ENCODE results near the gene SRGAP1.
"Not testable (repeated sequence)": the region's sequence is repeated elsewhere in the genome, so short reads cannot be mapped to it uniquely, and the experiment has no call there.

SRGAP1 gene

DNA sequence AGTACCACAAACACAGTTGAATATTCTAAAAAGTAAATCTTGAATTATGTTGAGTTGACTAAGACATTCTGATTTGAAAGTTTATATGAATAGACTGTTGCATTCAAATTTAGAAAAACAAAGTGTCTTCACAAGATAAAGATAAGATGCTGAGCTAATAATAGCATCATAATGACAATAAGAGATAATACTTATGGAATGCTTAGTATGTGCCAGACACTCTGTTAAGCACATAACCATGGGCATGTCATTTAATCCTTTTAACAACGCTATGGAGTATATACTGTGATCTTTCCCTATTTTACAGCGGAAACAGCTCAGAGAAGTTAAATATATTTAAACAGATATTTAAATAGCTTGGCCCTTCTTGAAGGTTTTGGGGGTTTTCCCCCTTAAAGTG is 163.4 kb downstream of the SRGAP1 start:
- DNase-seq (ENCODE audit: low read depth): no peak

DNA sequence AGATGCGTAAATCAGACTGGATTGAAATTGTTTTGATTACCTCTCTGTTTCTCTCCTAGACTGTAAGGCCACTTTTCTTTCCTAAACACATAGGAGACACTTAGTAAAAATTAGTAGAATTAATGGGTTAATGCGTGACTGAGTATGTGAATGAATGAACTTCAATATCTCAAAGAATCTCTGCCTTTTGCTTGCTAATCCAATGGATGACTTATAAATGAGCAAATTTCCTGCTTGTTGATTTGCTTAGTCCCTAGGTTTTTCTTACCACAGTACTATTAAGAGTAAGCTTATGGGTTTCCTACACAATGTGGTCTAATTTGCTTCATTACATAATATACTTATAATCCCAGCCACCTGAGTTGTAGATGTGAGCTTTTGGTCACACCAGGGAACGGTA is 164.1 kb downstream of the SRGAP1 start:
- no peak for DNase-seq (ENCODE audit: low read depth)

DNA sequence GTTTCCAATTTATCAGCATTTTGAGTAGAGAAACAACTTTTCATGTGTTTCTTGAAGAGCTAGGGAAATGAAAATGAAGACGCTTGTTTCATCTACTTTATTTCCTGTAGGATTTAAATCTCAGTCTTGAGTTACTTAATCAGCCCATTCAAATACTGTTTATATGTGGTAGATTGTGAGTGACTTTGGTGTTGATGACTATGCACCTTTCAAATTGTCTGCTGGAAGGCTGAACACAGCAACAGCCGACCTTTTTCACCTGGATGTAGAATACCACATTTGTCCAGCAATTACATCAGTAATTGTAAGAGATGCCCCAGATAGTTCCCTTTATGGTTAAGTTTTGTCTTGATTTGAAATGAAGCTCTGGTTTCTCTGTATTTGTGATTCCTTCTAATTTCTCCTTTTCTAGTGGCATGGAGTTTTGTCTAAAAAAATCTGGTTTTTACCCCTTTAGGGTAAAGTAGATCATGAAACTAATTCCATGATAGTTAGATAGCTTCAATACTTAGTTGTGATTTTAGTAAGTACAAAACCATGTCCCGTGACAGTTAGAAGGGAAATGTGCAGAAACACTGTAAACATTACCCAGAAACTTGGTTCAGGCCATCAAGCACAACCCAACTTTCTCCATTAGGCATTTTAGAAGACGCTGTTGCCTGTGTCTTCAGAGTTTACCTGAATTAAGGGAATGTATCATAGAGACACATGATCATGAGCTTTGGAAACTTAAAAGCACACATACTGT is 165.0 kb downstream of the SRGAP1 start:
- no peak for DNase-seq (ENCODE audit: low read depth)

DNA sequence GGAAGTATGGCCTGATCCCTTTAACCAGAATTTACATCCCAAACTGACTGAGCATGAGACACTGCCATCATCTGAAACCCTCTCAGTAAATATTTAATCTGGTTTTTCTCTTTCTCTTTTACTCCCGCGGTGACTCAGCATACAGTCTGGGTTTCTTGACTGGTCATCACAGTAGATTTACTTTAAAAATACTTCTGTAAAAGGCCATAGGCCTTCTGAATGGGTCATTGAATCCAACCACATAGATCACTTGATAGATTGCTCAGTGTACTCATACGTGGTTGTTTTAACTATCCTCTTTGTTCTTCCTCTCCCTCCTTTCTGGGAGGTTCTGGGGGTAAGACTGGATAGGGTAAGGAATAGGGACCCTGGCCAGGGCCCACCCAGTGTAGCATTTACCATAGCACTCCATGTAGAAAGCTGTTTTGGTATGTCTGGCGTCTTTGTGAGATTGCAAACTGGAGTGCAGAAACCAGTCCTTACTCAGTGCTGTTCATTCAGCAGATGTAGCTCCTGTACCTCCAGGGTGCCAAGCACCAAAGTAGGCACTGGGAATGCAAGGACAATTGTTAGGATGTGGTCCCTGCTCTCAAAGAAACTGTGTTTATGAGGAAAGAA is 165.7 kb downstream of the SRGAP1 start:
- no peak for DNase-seq (ENCODE audit: low read depth)

DNA sequence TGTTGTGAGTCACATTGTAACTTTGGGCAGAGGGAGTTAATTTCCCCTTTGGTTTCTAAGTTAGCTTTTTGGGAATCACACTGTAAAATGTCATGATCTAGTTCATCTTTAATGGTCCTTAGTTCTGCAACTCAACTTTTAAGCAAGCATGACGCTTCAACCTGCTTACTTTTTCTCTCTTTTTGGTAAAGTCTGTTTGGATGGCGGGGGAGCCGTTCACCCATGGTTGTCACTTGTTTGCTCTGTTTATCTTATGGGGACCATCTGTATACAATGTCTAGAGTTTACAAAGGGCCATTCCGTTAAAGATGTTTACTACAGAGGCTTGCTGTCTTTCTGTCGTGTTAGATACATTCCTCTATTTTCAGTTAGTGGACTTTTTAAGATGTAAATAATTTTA is 172.0 kb downstream of the SRGAP1 start:
- no peak for DNase-seq (ENCODE audit: low read depth)

DNA sequence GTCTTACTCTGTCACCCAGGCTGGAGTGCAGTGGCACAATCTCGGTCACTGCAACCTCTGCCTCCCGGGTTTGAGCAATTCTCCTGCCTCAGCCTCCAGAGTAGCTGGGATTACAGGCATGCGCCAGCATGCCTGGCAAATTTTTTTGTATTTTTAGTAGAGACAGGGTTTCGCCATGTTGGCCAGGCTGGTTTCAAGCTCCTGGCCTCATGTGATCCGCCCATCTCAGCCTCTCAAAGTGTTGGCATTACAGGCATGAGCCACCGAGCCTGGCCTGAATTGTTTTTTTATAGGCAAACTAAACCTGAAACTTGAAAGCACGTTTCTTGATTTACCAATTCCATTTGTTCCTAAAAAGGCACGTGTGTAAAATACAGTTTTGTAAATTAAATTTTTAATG is 173.6 kb downstream of the SRGAP1 start:
- DNase-seq (ENCODE audit: low read depth): not testable (repeated sequence)

DNA sequence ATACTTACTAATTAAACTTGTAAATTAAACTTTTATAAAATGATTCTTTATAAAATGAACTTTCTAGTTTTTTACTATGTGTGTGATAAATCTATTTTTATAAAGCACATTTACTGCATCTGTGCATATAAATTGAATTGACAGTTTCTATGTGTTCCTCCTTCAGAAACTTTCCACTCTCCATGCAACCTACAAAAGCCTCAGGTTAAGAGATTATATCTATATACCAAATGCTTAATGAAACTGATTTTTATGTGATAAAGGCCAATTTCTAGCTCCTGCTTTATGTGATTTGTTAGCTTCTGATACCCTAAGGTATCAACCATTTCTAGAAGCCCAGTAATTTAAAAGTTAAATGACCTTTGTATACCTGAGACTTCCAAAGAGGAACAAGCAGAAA is 174.0 kb downstream of the SRGAP1 start:
- no peak for DNase-seq (ENCODE audit: low read depth)

DNA sequence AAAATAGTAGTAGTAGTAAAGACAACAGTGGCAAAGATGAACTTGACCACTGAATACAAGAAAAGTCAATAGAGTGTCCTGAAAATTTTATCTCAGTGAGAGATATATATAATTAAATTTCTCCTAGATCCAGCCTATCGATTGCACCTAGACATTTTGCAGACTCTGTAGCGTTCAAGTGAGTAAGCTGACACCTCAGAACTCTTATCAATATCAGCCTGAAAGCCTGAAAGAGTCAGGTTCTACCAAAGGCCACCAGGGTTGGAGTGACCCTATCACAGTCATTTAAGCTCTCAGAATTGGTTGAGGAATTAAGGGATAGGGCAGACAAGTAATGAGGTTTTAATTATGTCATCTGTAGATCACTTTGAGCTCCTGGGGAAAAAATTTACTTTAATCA is 174.6 kb downstream of the SRGAP1 start:
- no peak for DNase-seq (ENCODE audit: low read depth)

DNA sequence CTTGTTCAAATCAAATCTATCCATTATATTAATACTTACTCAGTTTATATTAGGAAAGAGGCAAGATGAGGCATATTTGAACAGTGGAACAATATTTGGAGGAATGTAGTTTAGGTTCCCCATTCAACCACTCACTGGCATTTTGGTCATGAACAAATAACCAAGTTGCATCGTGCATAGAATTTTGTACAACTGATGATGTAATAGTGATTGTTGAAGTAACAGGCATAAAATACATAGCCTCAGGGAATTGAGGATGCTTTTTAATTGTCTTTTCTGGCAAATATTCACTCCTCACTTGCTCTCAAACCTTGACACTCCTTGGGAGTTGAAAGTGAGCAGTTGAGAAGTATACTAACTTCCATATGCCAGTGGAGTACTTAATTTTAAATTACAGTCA is 175.2 kb downstream of the SRGAP1 start:
- no peak for DNase-seq (ENCODE audit: low read depth)

DNA sequence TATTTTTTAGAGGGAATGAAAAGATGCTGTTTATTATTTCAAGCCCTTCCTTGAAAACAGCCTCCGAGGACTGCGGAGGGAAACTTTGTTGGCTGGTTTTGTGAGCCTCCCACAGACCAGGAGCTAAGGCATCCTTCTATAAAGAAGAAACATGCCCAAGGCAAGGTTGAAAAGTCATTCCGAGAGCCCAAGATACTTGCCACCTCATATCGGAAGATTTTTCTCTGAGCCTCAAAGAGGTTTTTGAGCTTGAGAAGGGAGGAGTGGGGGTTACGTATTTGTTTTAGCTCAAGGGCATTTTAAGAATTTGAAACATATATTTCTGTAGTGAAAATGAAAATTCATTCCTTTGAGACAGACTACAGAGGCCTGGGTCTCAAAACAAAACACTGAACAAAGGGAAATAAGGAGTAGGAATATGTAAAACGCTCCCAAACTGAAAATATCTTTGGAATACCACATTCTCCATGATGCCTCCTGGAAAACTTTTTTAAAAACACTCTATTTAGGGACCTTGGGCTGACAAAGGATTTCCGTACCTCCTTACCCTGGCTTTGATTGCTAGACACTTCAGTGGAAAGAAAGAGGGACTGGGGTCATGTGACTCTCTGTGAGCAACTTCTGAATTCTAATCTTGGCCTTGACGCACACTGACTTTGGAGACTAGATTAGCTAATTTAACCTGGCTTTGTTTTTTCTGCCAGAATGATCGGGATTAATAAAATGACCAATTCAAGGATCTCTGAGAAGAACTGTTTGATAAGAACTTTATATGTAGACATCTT is 180.9 kb downstream of the SRGAP1 start:
- DNase-seq (ENCODE audit: low read depth): no peak

DNA sequence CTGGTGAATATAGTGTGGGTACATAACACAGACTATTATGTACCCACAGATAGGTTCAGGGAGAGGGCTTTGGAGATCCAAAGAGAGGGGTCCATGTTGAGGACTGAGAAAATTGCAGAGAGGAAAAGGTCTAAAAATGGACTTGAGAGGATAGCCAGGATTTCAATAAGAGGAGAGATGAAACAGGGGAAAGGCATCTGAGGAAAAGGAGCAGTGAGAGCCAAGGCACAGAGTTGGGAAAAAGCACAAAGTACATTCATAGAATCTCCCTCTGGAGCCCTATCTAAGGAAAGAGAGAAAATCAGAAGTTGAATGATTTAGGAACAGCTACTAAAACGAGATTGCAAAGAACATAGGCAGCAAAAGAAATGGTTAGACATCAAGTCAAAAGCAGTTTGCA is 182.8 kb downstream of the SRGAP1 start:
- no peak for DNase-seq (ENCODE audit: low read depth)

DNA sequence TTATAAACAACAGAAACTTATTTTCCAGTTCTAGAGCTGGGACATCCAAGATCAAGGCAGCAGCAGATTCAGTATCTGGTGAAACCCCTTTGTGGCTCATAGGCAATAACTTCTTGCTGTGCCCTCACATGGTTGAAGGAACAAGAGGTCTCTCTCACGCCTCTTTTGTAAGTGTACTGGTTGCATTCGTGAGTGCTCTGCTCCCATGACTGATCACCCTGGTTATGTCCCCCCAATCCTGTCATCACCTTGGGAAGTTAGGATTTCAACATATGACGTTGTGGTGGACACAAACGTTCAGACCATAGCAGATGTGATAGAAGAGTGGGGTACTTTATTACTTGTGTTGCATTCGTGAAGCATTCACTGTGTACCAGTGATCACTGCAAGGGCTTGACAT is 184.0 kb downstream of the SRGAP1 start:
- DNase-seq (ENCODE audit: low read depth): no peak

DNA sequence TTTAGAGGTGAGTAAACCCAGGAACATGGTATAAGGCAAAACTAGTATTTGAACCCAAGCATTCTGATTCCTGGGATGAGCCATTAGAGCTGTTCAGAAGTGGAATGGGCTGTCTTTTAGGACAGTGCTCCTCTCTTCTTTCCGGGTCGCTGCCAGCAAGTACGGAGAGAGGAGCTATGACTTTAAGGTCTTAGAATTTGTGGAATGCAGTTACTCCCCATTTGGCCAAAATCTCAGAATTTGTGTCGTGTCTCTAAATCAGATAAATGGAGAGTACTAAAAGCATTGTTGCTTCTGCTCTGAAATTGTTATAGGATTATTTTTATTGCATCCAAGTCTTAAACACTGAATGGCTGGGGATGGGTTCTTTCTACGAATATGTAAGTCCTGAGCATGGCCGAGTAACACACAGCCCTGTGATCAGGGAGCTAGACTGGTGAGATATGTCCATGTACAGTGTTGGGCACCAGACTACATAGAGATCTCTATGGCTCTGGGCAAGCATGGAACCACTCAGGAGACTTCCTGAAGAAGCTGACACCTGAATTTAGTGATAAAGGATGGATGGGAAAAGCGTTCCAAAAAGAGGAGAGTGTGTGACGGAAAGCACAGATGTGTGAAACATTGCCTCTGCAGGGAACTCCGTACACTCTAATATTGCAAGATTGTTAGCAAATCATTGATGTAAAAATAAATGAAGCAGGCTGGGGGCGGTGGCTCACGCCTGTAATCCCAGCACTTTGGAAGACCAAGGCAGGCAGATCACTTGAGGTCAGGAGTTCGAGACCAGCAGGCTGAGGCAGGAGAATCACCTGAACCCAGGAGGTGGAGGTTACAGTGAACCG is 184.7 kb downstream of the SRGAP1 start:
- peak; percentile 69 for DNase-seq (ENCODE audit: low read depth)

DNA sequence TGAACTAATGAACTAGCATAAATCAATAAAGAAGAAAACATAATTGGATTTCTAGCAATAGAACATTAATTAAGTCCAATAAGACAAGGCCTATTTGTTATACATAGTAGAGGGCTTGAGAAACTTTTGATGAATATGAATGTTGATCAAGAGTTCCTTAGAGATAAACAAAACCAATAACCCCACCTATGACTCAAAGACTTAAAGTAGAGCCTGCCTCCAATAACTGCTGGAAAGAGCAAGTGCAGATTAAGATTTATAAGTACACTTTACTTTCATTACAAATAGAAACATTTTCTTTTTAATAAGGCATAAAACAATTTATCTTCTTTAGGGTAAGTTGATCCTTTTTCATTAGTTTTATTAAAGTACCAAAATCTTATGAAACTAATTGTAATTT is 185.7 kb downstream of the SRGAP1 start:
- no peak for DNase-seq (ENCODE audit: low read depth)

DNA sequence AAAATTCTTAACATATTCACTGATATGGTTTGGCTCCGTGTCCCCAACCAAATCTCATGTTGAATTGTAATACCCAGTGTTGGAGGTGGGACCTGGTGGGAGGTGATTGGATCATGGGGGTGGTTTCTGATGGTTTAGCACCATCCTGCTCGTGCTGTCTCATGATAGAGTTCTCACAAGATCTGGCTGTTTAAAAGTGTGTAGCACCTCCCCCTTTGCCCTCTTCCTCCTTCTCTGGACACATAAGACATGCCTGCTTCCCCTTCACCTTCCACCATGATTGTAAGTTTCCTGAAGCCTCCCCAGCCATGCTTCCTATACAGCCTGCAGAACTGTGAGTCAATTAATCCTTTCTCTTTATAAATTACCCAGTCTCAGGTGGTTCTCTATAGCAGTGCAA is 189.6 kb downstream of the SRGAP1 start:
- not testable (repeated sequence) for DNase-seq (ENCODE audit: low read depth)

DNA sequence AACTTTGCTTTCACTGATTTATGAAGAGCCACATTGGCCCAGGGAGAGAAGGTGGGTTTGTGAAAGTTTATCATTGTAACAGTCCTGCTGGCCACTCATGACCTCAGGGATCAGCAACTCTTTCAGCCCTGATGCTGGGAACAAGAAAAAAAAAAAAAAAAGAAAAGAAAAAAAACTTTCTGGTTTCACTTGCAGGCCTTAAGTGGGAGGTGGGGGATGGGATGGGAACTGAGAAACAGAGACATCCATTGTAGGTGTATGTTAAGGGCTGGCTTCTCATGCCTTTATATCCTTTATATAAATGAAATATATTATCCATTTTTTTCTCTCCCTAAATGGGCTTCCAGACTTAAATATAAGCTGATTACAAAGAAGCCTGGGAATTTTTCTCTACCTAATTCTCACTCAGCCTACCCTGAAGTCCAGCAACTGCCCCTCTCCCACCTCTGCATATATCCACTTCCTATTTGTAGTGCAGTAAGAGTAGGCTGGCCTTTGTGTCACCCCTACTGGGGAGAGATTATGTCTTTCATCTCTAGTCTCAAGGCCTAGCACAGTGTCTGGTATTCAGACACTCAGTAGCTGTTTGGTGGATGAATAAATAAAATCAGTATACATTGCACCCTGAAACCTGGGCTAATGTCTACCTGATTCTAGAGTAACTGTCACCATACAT is 190.5 kb downstream of the SRGAP1 start:
- DNase-seq (ENCODE audit: low read depth): no peak

DNA sequence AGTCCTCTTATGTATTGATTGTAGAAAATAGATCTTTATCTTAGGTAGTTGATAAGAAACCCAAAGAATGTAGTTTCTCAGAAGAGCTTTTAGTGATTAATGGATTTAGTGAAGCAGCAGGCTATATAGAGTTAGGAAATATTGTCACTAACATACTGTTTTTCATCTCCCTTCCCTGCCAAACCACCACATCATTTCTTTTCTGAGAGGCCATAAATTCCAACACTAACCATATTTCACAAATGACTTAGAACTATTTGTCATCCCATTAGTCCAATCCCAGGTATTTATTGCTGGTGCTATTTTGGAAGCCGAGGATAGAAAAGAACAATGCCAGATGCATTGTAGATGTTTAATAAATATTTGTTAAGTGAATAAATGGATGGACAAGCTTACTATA is 191.9 kb downstream of the SRGAP1 start:
- no peak for DNase-seq (ENCODE audit: low read depth)

DNA sequence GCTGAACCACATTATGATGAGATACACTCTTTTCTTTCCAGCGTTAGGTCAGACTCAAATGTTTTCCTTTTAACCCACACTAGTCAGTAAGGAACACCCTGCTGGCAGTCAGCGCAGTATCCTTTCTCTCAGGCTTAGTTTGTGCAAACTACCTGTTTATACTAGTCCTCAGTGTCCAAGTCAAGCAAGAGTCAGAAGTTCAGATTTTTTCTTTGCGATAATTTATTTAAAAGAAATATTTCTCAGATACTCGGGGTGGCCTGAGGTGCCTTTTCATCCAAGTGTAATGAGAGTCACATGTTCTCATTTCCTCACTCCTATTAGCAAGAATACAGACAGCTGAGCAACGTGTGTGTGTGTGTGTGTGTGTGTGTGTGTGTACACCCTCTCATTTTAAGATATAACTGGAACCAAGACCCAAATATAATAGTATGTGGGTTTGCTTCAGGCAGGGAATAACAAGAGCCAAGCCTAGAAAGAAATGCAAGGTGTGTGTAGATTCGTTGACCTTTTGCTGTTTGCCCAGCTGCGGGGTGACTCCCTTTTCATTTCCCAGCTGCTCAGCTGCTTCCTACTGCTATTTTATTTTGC is 194.9 kb downstream of the SRGAP1 start:
- DNase-seq (ENCODE audit: low read depth): no peak

DNA sequence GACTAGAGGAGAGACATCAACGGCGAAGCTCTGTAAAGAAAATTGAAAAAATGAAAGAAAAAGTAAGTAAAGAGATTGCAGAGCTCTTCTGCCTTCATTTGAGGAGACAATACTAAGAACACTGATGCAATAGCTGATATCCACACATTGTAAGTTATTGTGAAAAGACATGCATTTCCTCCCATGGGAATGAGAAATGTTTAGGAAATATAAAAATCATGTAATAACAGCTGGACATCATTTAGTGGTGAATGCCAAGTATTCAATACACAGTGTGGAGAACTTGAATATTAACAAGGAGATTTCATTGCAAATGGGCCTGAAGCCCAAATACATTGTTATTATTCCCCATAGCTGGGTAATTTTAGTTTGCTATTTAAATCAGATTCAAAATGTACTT is 198.4 kb downstream of the SRGAP1 start:
- peak; percentile 69 for DNase-seq (ENCODE audit: low read depth)

DNA sequence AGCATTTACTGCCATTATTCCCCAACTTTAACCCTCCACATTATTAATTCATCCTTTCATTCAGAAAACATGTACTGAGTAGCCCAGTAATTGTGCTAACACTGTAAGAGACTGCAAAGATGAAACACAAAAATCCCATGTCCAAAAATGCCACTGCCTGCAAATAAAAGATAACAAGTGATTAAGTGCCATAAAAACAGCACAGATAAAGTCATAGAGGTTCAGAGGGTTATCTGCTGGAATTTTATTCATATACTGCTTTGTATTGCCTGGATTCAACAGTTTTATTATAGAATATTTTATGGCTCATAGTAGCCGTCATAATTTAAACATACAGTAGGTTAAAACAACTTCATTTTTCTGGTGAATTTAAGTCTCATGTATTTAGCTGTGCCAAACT is 199.7 kb downstream of the SRGAP1 start:
- DNase-seq (ENCODE audit: low read depth): no peak

DNA sequence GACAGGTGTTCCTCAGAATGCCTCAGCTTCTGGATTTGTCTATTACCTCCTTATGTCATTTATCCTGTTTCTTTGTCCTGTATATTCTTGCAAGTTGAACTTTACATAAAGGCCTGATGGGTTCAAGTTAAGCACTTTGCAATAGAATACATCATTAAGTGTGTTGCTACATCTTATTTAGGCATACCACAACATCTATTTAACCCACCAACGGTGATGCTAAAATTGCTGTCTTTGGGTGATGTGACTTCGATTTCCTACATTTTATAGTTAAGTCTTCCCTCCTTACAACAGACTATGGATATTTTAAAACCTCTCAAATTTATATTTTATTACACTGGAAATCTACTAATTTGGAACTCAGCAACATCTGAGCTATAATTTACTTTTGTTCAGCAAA is 206.6 kb downstream of the SRGAP1 start:
- DNase-seq (ENCODE audit: low read depth): no peak

Measured in GM04504 (cell line).